Activated CD4-positive, alpha-beta T cell treated with anti-CD3 and anti-CD28 coated beads for 4 hours (primary cell): ENCODE results near the gene IL11RA.
"Not testable (repeated sequence)": the region's sequence is repeated elsewhere in the genome, so short reads cannot be mapped to it uniquely, and the experiment has no call there.

Source experiments
- DNase-seq, 2 donors: peaks; one replicate each; pipeline ENCODE4 v3.0.0-alpha.2; 2020

Gene IL11RA

DNA sequence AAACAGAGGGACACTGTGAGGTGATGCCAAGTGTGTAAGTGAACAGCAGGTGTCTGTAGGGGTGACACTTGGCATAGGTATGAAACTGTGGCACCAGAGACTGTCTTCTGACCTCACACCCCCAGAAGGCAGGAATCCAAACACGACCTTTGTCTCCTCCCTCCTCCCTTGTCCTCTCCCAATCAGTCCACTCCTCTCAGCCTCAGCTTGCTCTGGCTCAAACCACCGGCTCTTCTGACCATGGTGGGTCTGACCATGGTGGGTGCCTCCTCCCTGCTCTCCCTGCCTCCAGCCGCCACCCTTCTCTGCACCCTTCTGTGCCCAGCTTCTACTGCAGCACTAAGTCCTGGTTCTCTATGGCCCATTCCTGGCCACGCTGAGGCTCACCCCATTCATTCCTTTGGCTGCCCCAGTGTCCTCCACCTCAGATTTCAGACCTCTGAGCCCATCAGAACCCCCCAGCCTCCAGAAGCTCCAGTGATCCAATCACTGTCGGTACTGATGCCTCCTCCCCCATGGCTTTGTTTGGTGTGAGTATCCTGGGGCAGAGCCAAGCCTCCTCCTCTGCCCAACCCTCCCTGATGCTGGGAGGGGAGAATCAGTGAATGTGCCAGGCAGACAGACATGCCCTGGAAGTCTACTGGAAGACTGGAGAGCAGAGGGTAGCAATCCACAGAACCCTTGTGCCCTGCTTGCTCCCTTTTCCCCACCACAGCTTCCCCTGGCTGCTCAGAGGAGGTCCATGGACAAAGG, 21.4 kb upstream of the IL11RA start:
- DNase-seq: no peak

DNA sequence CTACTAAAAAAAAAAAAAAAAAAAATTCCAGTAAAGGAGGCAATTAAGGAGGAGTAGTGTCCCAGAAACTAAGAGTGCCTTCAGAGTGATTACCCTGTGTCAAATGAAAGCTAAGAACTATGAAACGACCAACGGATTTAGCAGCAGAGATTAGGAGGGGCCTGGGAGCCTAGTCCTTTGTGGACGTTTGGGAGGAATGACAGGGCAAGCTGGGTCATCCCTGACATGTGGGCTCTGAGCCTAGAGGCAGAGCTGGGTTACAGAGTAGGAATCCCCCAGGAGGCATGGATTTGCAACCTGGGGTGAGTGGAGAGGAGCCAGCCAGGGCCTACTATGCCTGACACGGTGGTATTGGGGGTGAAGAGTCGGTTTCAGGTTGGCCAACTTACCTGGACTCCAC, 18.8 kb upstream of the IL11RA start:
- no peak for DNase-seq

- peak; percentile 74 to 79 for DNase-seq
Observed at GRCh38 chr9:34633851-34634550, 18.0 kb upstream of the IL11RA start.

- no peak for DNase-seq
Observed at GRCh38 chr9:34634551-34635248, 17.3 kb upstream of the IL11RA start.

- DNase-seq: no peak
Observed at GRCh38 chr9:34635556-34635955, 16.4 kb upstream of the IL11RA start.

GRCh38 chr9:34636791-34637355, 15.1 kb upstream of the IL11RA start:
- peak in 1 of 2 donors; percentile 49 for DNase-seq

DNA sequence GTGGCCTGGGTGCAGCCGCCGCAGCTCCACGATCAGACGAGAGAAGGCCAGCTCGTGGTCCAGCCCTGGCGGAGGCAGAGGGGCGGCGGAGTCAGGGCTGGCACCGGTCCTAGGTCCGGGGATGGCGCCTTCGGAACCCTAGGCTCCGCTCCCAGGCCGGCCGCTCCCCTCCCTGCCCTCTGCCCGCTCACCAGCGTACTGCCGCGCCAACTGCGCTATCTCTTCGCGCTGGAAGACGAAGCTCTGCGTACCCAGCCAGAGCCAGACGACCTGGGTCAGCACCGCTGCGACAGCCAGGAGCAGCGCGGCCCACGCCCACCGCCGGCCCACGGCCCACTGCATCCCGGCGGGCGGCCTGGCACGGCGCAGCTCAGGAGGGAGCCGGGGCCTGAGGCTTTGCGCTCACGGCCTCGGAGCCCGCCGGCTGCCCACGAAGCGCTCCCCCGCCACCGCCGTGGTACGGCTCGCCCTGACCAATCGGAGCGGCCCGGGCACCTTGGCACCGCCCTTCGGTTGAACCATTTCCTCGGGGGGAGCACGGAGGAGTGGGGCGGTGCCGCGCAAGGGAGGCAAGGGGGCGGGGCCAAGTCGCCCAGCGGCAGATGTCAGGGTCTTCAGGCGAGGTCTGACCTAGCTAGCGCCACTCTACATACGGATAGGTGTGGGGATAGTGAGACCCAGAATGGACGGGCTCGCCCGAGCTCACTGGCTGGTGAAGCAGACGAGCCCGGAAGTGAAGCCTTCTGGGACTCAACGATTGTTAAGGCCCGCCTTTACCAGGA, 14.4 kb upstream of the IL11RA start, which contains the start of gene SIGMAR1:
Gene SIGMAR1, minus strand, starts transcription at position 432 of the 782 bp plus-strand sequence. Its CDS starts 90 bp downstream, at position 342.
- DNase-seq: peak; percentile 94

DNA sequence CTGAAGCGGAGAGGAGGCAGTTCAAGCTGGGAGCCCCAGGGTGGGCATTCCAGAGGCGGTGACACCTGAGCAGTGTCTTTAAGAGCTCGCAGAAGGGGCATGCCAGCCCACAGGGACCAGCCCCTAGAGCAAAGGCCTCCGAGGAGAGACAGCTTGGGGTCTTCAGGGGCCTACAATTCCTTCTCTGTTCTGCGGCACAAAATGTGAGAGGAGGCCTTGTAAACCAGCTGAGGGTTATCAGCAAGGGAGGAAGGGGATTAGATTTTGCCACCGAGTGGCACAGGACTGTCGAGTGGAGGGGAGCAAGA, 13.9 kb upstream of the IL11RA start:
- peak in 1 of 2 donors; percentile 28 for DNase-seq

GRCh38 chr9:34639322-34639721, 12.7 kb upstream of the IL11RA start:
- DNase-seq: not testable (repeated sequence)

GRCh38 chr9:34642679-34643078, 9.3 kb upstream of the IL11RA start:
- DNase-seq: no peak

DNA sequence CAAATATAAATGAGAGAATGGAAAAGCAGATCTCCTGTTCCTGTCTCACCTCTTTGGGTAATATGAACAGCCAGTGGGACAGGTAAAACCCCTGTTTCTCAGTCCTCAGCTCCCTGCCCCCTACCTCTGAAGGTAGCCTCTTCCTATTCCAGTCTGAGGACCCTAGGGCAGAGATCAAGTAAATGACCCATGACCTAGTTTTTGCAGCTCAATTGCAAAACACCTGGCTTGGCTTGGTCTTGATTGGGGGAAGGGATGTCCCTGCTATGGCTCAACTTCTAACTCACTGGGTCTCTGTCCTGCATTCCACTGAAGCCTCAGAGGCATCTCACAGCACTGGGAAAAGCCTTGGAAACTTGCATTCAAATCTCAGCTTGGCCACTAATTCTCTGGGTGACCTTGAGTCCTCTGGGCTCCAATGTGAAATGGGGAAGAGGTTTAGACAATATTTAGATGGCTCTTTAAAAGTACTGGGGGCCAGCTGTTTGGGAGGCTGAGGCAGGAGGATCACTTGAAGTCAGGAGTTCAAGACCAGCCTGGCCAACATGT, 7.1 kb upstream of the IL11RA start:
- no peak for DNase-seq

DNA sequence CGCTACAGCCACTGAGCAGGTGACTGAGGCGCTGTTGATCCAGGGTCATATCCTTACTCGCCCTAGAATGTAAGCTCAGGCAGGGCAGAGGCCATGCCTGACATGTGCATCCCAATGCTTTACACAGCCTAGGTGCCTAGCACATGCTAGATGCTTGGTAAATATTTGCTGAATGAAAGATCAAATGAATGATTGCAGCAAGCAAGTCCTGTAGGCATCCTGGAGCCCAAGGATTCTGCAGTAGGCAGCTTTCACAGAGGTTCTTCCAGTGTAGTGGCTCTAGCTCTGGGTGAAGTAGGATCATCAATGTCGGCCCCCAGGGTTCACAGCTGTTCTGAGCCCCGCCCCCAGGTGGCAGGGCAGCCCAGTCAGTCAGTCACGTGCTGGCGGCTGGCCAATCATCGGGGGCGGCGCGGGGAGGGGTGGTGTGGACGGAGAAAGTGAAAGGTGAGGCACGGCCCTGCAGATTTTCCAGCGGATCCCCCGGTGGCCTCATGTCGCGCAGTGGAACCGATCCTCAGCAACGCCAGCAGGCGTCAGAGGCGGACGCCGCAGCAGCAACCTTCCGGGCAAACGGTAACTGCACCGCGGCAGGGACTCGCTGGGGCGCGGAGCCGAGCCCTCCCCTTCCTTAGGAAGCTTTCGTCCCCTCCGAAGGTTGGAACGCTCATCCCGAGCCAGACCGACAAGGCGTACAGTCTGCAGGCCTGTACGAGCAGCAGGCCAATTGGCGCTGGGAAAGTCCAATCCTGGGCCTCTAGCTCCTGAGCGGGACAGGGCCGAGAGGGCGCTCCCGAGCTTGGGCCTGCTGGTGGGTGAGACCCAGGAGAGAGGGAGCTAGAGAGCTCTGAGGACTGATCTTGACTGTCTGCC, 5.5 kb upstream of the IL11RA start, which contains the start of gene GALT:
Gene GALT, plus strand, starts transcription at position 465 of the 873 bp plus-strand sequence. Its CDS starts 30 bp downstream, at position 495.
- DNase-seq: peak; percentile 95 to 97

- no peak for DNase-seq
Observed at GRCh38 chr9:34647084-34647403, 4.9 kb upstream of the IL11RA start.

DNA sequence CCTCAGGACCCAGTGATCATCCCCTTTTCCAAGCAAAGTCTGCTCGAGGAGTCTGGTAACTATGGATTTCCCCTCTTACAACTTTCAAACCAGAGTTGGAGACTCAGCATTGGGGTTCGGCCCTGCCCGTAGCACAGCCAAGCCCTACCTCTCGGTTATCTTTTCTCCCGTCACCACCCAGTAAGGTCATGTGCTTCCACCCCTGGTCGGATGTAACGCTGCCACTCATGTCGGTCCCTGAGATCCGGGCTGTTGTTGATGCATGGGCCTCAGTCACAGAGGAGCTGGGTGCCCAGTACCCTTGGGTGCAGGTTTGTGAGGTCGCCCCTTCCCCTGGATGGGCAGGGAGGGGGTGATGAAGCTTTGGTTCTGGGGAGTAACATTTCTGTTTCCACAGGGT, 4.3 kb upstream of the IL11RA start:
- DNase-seq: no peak

GRCh38 chr9:34648673-34649072, 3.3 kb upstream of the IL11RA start:
- DNase-seq: no peak

- no peak for DNase-seq
Observed at GRCh38 chr9:34650816-34651215, 1.2 kb upstream of the IL11RA start.

GRCh38 chr9:34651321-34651720, 664 bp upstream of the IL11RA start:
- no peak for DNase-seq

GRCh38 chr9:34652602-34653000, 616 bp downstream of the IL11RA start:
- no peak for DNase-seq

DNA sequence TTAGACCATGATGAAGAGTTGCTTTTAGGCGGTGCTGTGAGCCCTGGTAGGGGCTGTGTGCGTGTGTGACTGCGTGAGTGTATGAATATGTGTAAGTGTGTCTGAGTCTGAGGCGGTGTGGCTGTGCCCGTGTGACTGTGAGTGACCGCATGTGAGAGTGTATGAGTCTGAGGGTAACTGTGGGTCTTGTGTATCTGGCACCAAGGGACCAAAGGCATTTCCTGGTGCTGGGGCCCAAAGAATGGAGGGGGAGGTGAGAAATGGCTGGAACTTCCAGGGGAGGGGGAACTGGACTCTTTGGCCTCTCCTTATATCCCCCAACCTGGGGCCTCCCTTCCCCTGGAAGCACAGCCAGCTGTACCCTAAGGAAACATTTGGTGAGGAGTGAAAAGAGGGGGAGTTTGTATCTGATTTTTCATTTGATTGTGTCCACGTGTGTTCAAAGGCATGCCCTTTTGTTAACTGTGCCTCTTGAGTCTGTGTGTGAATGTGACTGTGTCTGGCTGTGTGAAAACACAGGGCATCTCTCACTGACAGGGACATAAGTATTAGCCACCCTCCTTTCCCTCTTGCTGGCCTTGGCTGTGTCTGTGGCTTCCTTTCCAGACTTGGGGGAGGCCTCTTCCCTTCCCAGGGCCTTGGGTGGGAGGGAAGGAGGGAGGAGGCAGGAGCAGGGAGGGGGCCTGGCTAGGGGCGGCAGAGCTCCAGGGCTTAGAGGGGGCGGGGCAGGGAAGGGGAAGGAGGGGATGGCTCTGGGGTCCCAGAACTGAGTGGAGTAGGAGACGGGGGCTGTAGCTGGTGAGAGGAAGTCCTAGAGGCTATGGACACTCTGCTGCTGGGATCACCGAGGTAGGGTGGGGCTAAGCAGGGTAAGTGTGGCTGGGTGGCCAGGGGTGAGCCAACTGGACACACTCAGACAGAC, 1.4 kb downstream of the IL11RA start:
- no peak for DNase-seq
